CD4-positive, alpha-beta memory T cell (primary cell): ENCODE measurements around the gene VARS1. TPM values are rescaled to one million over a fixed set of nuclear protein-coding genes. Genes with fewer than 3 reads are reported as not detected.
"Not testable (repeated sequence)": the region's sequence is repeated elsewhere in the genome, so short reads cannot be mapped to it uniquely, and the experiment has no call there.

Source experiments
- CTCF ChIA-PET: fragments of 350-600 bp; sonication (Branson Sonifier 250); formaldehyde crosslinking; loops from one replicate; lab custom pipeline; 2021; ENCODE audit warnings: inconsistent platforms; ENCODE audit not compliant: partially characterized antibody; lab: Charles Lee
- POLR2A ChIA-PET: fragments of 350-600 bp; sonication (Branson Sonifier 250); formaldehyde crosslinking; loops from one replicate; lab custom pipeline; 2021; ENCODE audit not compliant: partially characterized antibody; lab: Charles Lee
- DNase-seq, 5 donors: peaks; one replicate each; pipeline versions ENCODE4 v3.0.0 to v3.0.0-alpha.2; 2020 to 2022; ENCODE audit warnings: mixed read lengths in 1 of 5
- H3K27ac ChIP-seq: one replicate; pipeline ENCODE4 v1.7.0; 2013; ENCODE audit warnings: low read depth, low read length
- H3K27me3 ChIP-seq: 2 replicates; pipeline ENCODE4 v1.7.0; 2013; ENCODE audit warnings: mild to moderate bottlenecking, low read length, moderate library complexity; ENCODE audit not compliant: insufficient read depth
- H3K36me3 ChIP-seq: 2 replicates; pipeline ENCODE4 v1.7.0; 2013; ENCODE audit warnings: mild to moderate bottlenecking, low read length, moderate library complexity; ENCODE audit not compliant: insufficient read depth
- H3K4me1 ChIP-seq: 2 replicates; pipeline ENCODE4 v1.7.0; 2013; ENCODE audit warnings: mild to moderate bottlenecking, low read length, moderate library complexity; ENCODE audit not compliant: insufficient read depth
- H3K4me3 ChIP-seq, 2 donors: one replicate each; pipeline ENCODE4 v1.7.0; 2013; ENCODE audit warnings: low read length in 2 of 2, mild to moderate bottlenecking in 1 of 2
- H3K9me3 ChIP-seq, 2 donors: one replicate each; pipeline ENCODE4 v1.7.0; 2013; ENCODE audit warnings: low read length in 2 of 2, control low read depth in 1 of 2; ENCODE audit not compliant: control insufficient read depth in 1 of 2
- H3K27ac Mint-ChIP-seq, 7 donors: one replicate each; pipeline ENCODE4 v1.8.0; 2020 to 2021; ENCODE audit warnings: mixed read lengths in 7 of 7, mild to moderate bottlenecking in 6 of 7, inconsistent platforms in 3 of 7, moderate library complexity in 3 of 7
- H3K27me3 Mint-ChIP-seq, 2 donors: one replicate each; pipeline ENCODE4 v1.8.0; 2020 to 2021; ENCODE audit warnings: mixed read lengths in 2 of 2
- H3K36me3 Mint-ChIP-seq, 2 donors: one replicate each; pipeline ENCODE4 v1.8.0; 2020 to 2021; ENCODE audit warnings: mixed read lengths in 2 of 2, inconsistent platforms in 1 of 2, mild to moderate bottlenecking in 1 of 2
- H3K4me1 Mint-ChIP-seq, 4 donors: one replicate each; pipeline ENCODE4 v1.8.0; 2020 to 2021; ENCODE audit warnings: mixed read lengths in 4 of 4, mild to moderate bottlenecking in 1 of 4
- H3K4me3 Mint-ChIP-seq, 8 donors: one replicate each; pipeline ENCODE4 v1.8.0; 2020 to 2021; ENCODE audit warnings: mixed read lengths in 8 of 8, mild to moderate bottlenecking in 7 of 8, moderate library complexity in 6 of 8, inconsistent platforms in 3 of 8
- H3K9me3 Mint-ChIP-seq, 8 donors: one replicate each; pipeline ENCODE4 v1.8.0; 2020 to 2021; ENCODE audit warnings: mixed read lengths in 8 of 8, mild to moderate bottlenecking in 5 of 8, inconsistent platforms in 3 of 8, moderate library complexity in 1 of 8
- intact Hi-C: fragments of 100-400 bp; cut with micrococcal nuclease; formaldehyde crosslinking; loops from one replicate; pipeline ENCODE4 v1.15.1; 2023
- polyA plus RNA-seq, 2 donors: library from polyadenylated mRNA; unstranded; fragments of 300-500 nt; fragmentation: Illumina TruSeq; gene quantifications; one replicate each; pipeline ENCODE4 v1.2.3, GENCODE V29; 2021
- total RNA-seq, 2 experiments: library from RNA; stranded (reverse); gene quantifications; one replicate each; pipeline ENCODE4 v1.2.3, GENCODE V29; 2021

The VARS1 gene
- total and polyA plus RNA-seq, 4 experiments from 2014 or later, result 39.6 to 46.8 (median 44.7) TPM

GRCh38 chr6:31817929-31818511, 22.5 kb upstream of the VARS1 start:
- H3K27ac ChIP-seq, result peak overlapping the region; percentile 67
- ChIA-PET CTCF (interaction anchor here (1.1 to 2.1 kb wide), 14 partner anchors 9 to 236 kb away, joined by 3 to 21 read pairs (median 7); partner anchors contain the start of genes CLIC1, DDAH2, HSPA1B and LSM2), POLR2A (interaction anchor here (0.6 to 7.1 kb wide), 24 partner anchors 9 to 236 kb away, joined by 3 to 76 read pairs (median 4); partner anchors contain the start of genes ABHD16A, BAG6, C6orf47 and CLIC1)
- peak overlapping the region; percentile 12 to 73 for H3K4me3 ChIP-seq
- H3K4me1 ChIP-seq, result peaks cover 59% of the 10 kb centered on the region
- Mint-ChIP-seq H3K4me1 (peaks cover 31 to 69% (median 48%) of the 10 kb centered on the region in 4 donors), H3K4me3 (peak overlapping the region; percentile 81 to 97 (median 96)), H3K27ac (peak overlapping the region; percentile 66 to 96 (median 94)), H3K36me3 (peaks cover 0 to 16% of the 10 kb centered on the region in 2 donors)
- not testable (repeated sequence) for H3K9me3 ChIP-seq, H3K9me3 Mint-ChIP-seq, H3K27me3 Mint-ChIP-seq, H3K27me3 ChIP-seq, H3K36me3 ChIP-seq
- peak in 1 of 5 donors; percentile 28 for DNase-seq
- intact Hi-C loops, result loop anchor here (2.0 to 5.0 kb wide), 3 partner anchors 46 to 276 kb away; partner anchors contain the start of genes DDAH2 and DDX39B

GRCh38 chr6:31817133-31817928, 21.8 kb upstream of the VARS1 start:
- CTCF ChIA-PET, result interaction anchor here (1.1 to 2.1 kb wide), 14 partner anchors 9 to 235 kb away, joined by 3 to 21 read pairs (median 7); partner anchors contain the start of genes CLIC1, DDAH2, HSPA1B and LSM2
- H3K9me3 Mint-ChIP-seq, H3K9me3 ChIP-seq, H3K27me3 Mint-ChIP-seq, H3K27me3 ChIP-seq, H3K36me3 ChIP-seq: not testable (repeated sequence)
- Histone ChIP-seq H3K4me1 (peaks cover 59% of the 10 kb centered on the region), H3K27ac (peak overlapping the region; percentile 67), H3K4me3 (peak overlapping the region; percentile 12 to 73)
- POLR2A ChIA-PET, result interaction anchor here (0.6 to 7.1 kb wide), 24 partner anchors 10 to 236 kb away, joined by 3 to 76 read pairs (median 4); partner anchors contain the start of genes ABHD16A, BAG6, C6orf47 and CLIC1
- peak overlapping the region; percentile 81 to 97 (median 96) for H3K4me3 Mint-ChIP-seq
- peaks cover 33 to 69% (median 49%) of the 10 kb centered on the region in 4 donors for H3K4me1 Mint-ChIP-seq
- peak in 4 of 5 donors; percentile 65 to 70 (median 68) for DNase-seq
- H3K36me3 Mint-ChIP-seq, result peaks cover 3 to 20% of the 10 kb centered on the region in 2 donors
- intact Hi-C loops, result loop anchor here (2.0 to 5.0 kb wide), 3 partner anchors 45 to 275 kb away; partner anchors contain the start of genes DDAH2 and DDX39B
- H3K27ac Mint-ChIP-seq, result peak overlapping the region; percentile 66 to 96 (median 94)

GRCh38 chr6:31815025-31815838, 19.7 kb upstream of the VARS1 start, which contains the start of the genes HSPA1A and HSPA1L:
TSS of gene HSPA1A (plus strand) at chr6:31815543. CDS start at chr6:31815757, 214 bp downstream.
TSS of gene HSPA1L (minus strand) at chr6:31815283. CDS start at chr6:31811972, 3,311 bp downstream.
- no peaks in the 10 kb centered on the region for H3K27me3 ChIP-seq
- peaks cover 12% of the 10 kb centered on the region for H3K36me3 ChIP-seq
- DNase-seq, result peak; percentile 38 to 69 (median 42)
- H3K27ac Mint-ChIP-seq, result peak within 1 kb of the TSS; percentile 88 to 95 (median 92)
- H3K36me3 Mint-ChIP-seq, result peaks cover 12 to 28% of the 10 kb centered on the region in 2 donors
- H3K4me3 Mint-ChIP-seq, result peak within 1 kb of the TSS; percentile 91 to 96 (median 94)
- H3K4me3 ChIP-seq, result peak within 1 kb of the TSS; percentile 81 to 97
- peaks cover 0 to 2% (median 0%) of the 10 kb centered on the region in 8 donors for H3K9me3 Mint-ChIP-seq
- no peaks in the 10 kb centered on the region for H3K27me3 Mint-ChIP-seq
- H3K4me1 ChIP-seq, result peaks cover 50% of the 10 kb centered on the region
- ChIA-PET POLR2A (interaction anchor here (0.6 to 5.7 kb wide), 20 partner anchors 8 to 274 kb away, joined by 3 to 73 read pairs (median 7); partner anchors contain the start of genes ABHD16A, BAG6, C6orf47 and CLIC1), CTCF (interaction anchor here (0.8 to 1.6 kb wide), 11 partner anchors 8 to 85 kb away, joined by 3 to 12 read pairs (median 4); partner anchors contain the start of genes HSPA1B, LSM2 and MSH5)
- intact Hi-C loops, result loop anchor here (2.0 to 5.0 kb wide), 4 partner anchors 16 to 273 kb away; partner anchors contain the start of genes DDX39B and VARS1
- H3K4me1 Mint-ChIP-seq, result peaks cover 31 to 66% (median 46%) of the 10 kb centered on the region in 4 donors
- peak within 1 kb of the TSS; percentile 82 for H3K27ac ChIP-seq
- no peaks in the 10 kb centered on the region for H3K9me3 ChIP-seq

GRCh38 chr6:31814677-31815024, 19.1 kb upstream of the VARS1 start:
- ChIA-PET POLR2A (interaction anchor here (0.6 to 5.7 kb wide), 23 partner anchors 9 to 273 kb away, joined by 3 to 73 read pairs (median 5); partner anchors contain the start of genes ABHD16A, BAG6, C6orf47 and CLIC1), CTCF (interaction anchor here (0.8 to 2.2 kb wide), 10 partner anchors 8 to 85 kb away, joined by 3 to 12 read pairs (median 4); partner anchors contain the start of genes LSM2, MSH5 and VARS1)
- peak overlapping the region; percentile 91 to 96 (median 94) for H3K4me3 Mint-ChIP-seq
- H3K27ac Mint-ChIP-seq, result peak overlapping the region; percentile 88 to 95 (median 92)
- peak; percentile 54 to 84 (median 56) for DNase-seq
- Histone ChIP-seq H3K4me1 (peaks cover 44% of the 10 kb centered on the region), H3K9me3 (no peaks in the 10 kb centered on the region), H3K27me3 (no peaks in the 10 kb centered on the region), H3K4me3 (peak overlapping the region; percentile 81 to 97), H3K36me3 (peaks cover 16% of the 10 kb centered on the region), H3K27ac (peak overlapping the region; percentile 82)
- intact Hi-C loops, result loop anchor here (2.0 to 5.0 kb wide), 4 partner anchors 16 to 272 kb away; partner anchors contain the start of genes DDX39B and VARS1
- H3K36me3 Mint-ChIP-seq, result peaks cover 18 to 34% of the 10 kb centered on the region in 2 donors
- H3K9me3 Mint-ChIP-seq, result peaks cover 0 to 2% (median 0%) of the 10 kb centered on the region in 8 donors
- H3K4me1 Mint-ChIP-seq, result peaks cover 29 to 66% (median 44%) of the 10 kb centered on the region in 4 donors
- no peaks in the 10 kb centered on the region for H3K27me3 Mint-ChIP-seq

GRCh38 chr6:31813465-31813849, 17.9 kb upstream of the VARS1 start:
- POLR2A ChIA-PET, result interaction anchor here (1.1 to 5.7 kb wide), 8 partner anchors 8 to 149 kb away, joined by 4 to 73 read pairs (median 30); partner anchors contain the start of genes ABHD16A, CLIC1, GPANK1 and HSPA1B
- Histone ChIP-seq H3K4me3 (no peak overlapping the region), H3K9me3 (no peaks in the 10 kb centered on the region), H3K27me3 (no peaks in the 10 kb centered on the region), H3K4me1 (peaks cover 32% of the 10 kb centered on the region), H3K27ac (peak overlapping the region; percentile 42), H3K36me3 (peaks cover 16% of the 10 kb centered on the region)
- Mint-ChIP-seq H3K36me3 (peaks cover 22 to 40% of the 10 kb centered on the region in 2 donors), H3K4me3 (peak overlapping the region; percentile 42 to 96 (median 90)), H3K27ac (peak overlapping the region; percentile 67 to 94 (median 91)), H3K9me3 (peaks cover 0 to 2% (median 0%) of the 10 kb centered on the region in 8 donors), H3K27me3 (no peaks in the 10 kb centered on the region), H3K4me1 (peaks cover 28 to 61% (median 38%) of the 10 kb centered on the region in 4 donors)
- intact Hi-C loops, result no loop called here
- DNase-seq, result no peak
- CTCF ChIA-PET, result interaction anchor here (0.8 to 2.2 kb wide), 8 partner anchors 10 to 88 kb away, joined by 3 to 8 read pairs (median 6); partner anchors contain the start of genes DDAH2, HSPA1B and VARS1
